Omental fat pad (tissue), 4 donors: ENCODE results near the gene UCN. TPM values are rescaled to one million over a fixed set of nuclear protein-coding genes. Genes with fewer than 3 reads are reported as not detected.
A peak's percentile ranks its signal among the peaks of the same experiment; 100 is the strongest.

Source experiments
- ATAC-seq: fragments of 150-250 bp; one replicate; pipeline ENCODE4 v1.9.1; 2016; ENCODE audit warnings: mild to moderate bottlenecking, moderate library complexity; ENCODE audit not compliant: low FRiP score
- DNase-seq: peaks from one replicate; pipeline ENCODE4 v3.0.0-alpha.2; 2019; ENCODE audit warnings: low spot score
- CTCF ChIP-seq, 3 donors: fragments of 450-650 bp; IDR thresholded peaks; one replicate each; pipeline ENCODE4 v1.5.1; 2016 to 2017; ENCODE audit warnings: antibody characterized with exemption in 3 of 3, mild to moderate bottlenecking in 3 of 3, moderate library complexity in 2 of 3
- total RNA-seq, 4 donors: library from RNA; depleted of rRNA; stranded (reverse); fragments of >200 nt; gene quantifications; one replicate each; pipeline ENCODE4 v1.1.0, GENCODE V29; 2016

The UCN gene
- total RNA-seq, 4 donors from 2014 or later = 1.4 to 4.9 (median 2.3) TPM

GRCh38 chr2:27314709-27315108 is 6.5 kb upstream of the UCN start:
- TF ChIP-seq CTCF (IDR thresholded peaks at IDR 0.05) = no peak
- ATAC-seq (no peak), DNase-seq (no peak)

- no peak for DNase-seq
- no peak for ATAC-seq
- TF ChIP-seq CTCF (IDR thresholded peaks at IDR 0.05) = no peak
Observed at GRCh38 chr2:27313882-27314645, 5.8 kb upstream of the UCN start.

GRCh38 chr2:27312152-27312551 is 3.9 kb upstream of the UCN start:
- DNase-seq (no peak), ATAC-seq (no peak)
- TF ChIP-seq CTCF (IDR thresholded peaks at IDR 0.05) = no peak

GRCh38 chr2:27309651-27310050 is 1.4 kb upstream of the UCN start:
- DNase-seq (no peak), ATAC-seq (no peak)
- no peak for TF ChIP-seq CTCF (IDR thresholded peaks at IDR 0.05)

GRCh38 chr2:27307545-27308358 is 493 bp downstream of the UCN start:
- ATAC-seq (peak; percentile 8), DNase-seq (no peak)
- TF ChIP-seq CTCF (IDR thresholded peaks at IDR 0.05) = no peak

- DNase-seq = no peak
- no peak for TF ChIP-seq CTCF (IDR thresholded peaks at IDR 0.05)
- no peak for ATAC-seq
Observed at GRCh38 chr2:27307287-27307544, 1.0 kb downstream of the UCN start.
